Measurements from ENCODE around the gene LY86.

LY86 gene

DNA sequence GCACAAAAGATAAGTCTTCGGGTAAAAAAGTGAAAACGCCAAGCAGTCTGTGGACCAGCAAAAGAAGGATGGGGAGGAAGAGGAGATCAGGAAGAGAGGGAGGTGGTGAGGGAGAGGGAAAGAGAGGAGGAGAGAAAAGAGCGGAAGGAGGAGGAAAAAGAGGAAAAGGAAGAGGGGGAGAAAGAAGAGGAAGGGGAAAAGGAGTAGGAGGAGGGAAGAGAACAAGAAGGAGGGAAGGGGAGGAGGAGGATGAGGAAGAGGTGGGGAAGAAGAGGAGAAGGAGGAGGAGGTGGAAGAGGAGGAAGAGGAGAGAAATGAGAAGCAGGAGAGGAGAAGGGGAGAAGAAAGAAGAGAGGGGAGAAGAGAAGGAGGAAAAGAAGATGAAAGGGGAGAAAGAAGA lies 6.5 kb downstream of the LY86 start:
- TF ChIP-seq, protein P1, sequence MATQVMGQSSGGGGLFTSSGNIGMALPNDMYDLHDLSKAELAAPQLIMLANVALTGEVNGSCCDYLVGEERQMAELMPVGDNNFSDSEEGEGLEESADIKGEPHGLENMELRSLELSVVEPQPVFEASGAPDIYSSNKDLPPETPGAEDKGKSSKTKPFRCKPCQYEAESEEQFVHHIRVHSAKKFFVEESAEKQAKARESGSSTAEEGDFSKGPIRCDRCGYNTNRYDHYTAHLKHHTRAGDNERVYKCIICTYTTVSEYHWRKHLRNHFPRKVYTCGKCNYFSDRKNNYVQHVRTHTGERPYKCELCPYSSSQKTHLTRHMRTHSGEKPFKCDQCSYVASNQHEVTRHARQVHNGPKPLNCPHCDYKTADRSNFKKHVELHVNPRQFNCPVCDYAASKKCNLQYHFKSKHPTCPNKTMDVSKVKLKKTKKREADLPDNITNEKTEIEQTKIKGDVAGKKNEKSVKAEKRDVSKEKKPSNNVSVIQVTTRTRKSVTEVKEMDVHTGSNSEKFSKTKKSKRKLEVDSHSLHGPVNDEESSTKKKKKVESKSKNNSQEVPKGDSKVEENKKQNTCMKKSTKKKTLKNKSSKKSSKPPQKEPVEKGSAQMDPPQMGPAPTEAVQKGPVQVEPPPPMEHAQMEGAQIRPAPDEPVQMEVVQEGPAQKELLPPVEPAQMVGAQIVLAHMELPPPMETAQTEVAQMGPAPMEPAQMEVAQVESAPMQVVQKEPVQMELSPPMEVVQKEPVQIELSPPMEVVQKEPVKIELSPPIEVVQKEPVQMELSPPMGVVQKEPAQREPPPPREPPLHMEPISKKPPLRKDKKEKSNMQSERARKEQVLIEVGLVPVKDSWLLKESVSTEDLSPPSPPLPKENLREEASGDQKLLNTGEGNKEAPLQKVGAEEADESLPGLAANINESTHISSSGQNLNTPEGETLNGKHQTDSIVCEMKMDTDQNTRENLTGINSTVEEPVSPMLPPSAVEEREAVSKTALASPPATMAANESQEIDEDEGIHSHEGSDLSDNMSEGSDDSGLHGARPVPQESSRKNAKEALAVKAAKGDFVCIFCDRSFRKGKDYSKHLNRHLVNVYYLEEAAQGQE (IDR thresholded peaks at IDR 0.05; ENCODE audit: insufficient read depth in 1 of 2, low read depth in 2 of 2, low read length in 2 of 2) = no peak
- TF ChIP-seq TAF1 (IDR thresholded peaks at IDR 0.05; ENCODE audit: borderline replicate concordance, insufficient read depth, low read length) (no peak), POLR2AphosphoS5 (IDR thresholded peaks at IDR 0.05; ENCODE audit: low read depth, low read length) (no peak)

DNA sequence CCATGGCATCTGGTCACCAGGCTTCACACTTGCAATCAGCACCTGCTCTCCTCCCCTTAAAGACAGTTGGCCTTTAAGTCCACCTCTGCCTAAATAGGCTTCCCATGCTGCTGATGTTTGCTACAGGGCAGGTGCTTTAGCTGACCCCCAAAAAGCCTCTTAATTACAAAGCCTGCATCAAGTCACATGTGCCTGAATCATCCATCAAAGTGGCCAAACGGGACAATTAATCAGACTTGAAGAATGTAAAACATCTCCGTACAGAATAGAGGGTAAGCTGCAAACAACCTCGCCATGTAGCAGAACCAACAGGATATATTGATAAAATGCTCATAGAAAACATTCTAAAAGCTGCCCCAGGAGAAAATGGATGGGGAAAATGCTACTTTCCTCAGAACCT lies 7.4 kb downstream of the LY86 start:
- TF ChIP-seq SIN3A (IDR thresholded peaks at IDR 0.05; ENCODE audit: borderline replicate concordance, insufficient read depth, low read length) (no peak), TAF1 (IDR thresholded peaks at IDR 0.05; ENCODE audit: borderline replicate concordance, insufficient read depth, low read length) (no peak), FOXP2 (optimal IDR thresholded peaks at IDR 0.05; ENCODE audit: borderline replicate concordance, extremely low read depth, extremely low read length, insufficient read depth) (no peak), POLR2AphosphoS5 (IDR thresholded peaks at IDR 0.05; ENCODE audit: low read depth, low read length) (no peak)
- TF ChIP-seq, protein P1 (IDR thresholded peaks at IDR 0.05; ENCODE audit: insufficient read depth in 1 of 2, low read depth in 2 of 2, low read length in 2 of 2) = no peak

DNA sequence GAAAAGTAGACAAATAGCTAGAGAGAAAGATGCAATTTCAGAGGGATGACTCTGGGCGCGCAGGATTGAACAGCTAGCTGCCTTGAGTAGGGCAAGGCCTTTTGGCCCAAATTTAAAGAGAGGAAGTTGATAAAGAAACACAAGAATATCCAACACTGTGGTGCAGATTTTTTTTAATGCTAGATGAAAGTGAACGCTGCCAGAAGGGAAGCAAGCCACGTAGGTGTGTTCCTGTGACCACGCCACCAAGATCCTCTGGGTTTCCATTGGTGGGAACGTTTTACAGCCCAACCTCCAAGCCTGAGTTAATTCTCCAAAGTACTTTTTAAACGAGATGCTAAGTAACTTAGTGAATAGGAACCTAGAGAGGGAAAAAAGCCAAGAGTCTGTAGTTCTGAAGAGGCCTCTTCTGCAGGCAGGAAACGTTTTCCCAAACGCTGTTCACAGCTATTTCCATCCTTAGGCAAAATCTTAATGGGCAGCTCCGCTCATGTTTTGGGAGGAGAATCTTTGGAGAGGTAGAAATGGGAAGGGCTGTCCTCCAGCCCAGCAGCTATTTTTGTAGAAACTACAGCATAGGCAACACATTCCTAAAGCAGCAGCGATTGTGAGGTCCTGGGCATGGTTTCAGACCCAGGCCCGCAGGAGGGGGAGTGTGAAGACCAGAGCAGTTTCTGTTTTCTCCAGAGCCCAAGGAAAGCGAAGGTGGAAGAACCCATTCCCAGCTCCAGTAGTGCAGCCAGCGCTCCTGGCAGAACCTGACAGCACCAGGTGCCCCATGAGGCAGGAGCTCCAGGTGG lies 8.2 kb downstream of the LY86 start:
- TF ChIP-seq SIN3A (IDR thresholded peaks at IDR 0.05; ENCODE audit: borderline replicate concordance, insufficient read depth, low read length) = no peak
- TF ChIP-seq, protein P1 (IDR thresholded peaks at IDR 0.05; ENCODE audit: insufficient read depth in 1 of 2, low read depth in 2 of 2, low read length in 2 of 2) = no peak
- no peak for TF ChIP-seq TAF1 (IDR thresholded peaks at IDR 0.05; ENCODE audit: borderline replicate concordance, insufficient read depth, low read length)
- TF ChIP-seq FOXP2 (optimal IDR thresholded peaks at IDR 0.05; ENCODE audit: borderline replicate concordance, extremely low read depth, extremely low read length, insufficient read depth) = no peak
- TF ChIP-seq POLR2AphosphoS5 (IDR thresholded peaks at IDR 0.05; ENCODE audit: low read depth, low read length) = no peak

DNA sequence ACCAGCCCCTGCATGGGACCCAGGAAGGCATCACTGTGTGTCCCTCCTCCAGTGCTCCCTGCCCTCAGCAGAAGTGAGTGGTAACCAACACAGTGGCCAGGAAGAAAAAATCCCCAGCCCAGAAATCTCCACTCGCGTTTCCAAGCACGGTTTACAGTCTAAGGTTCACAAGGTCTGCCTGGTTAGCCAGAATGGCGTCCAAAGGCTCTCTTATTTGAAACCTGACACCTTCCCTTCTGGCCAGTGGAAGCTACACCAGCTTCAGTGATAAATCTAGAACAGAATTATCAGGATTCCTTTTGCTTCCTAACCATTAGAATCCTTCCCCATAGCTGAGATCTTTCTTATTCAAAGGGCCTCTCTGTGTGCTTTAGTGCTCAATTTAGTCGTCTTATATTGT lies 9.2 kb downstream of the LY86 start:
- no peak for TF ChIP-seq TAF1 (IDR thresholded peaks at IDR 0.05; ENCODE audit: borderline replicate concordance, insufficient read depth, low read length)
- TF ChIP-seq POLR2AphosphoS5 (IDR thresholded peaks at IDR 0.05; ENCODE audit: low read depth, low read length) = no peak
- no peak for TF ChIP-seq FOXP2 (optimal IDR thresholded peaks at IDR 0.05; ENCODE audit: borderline replicate concordance, extremely low read depth, extremely low read length, insufficient read depth)
- TF ChIP-seq SIN3A (IDR thresholded peaks at IDR 0.05; ENCODE audit: borderline replicate concordance, insufficient read depth, low read length) = no peak
- TF ChIP-seq, protein P1 (IDR thresholded peaks at IDR 0.05; ENCODE audit: insufficient read depth in 1 of 2, low read depth in 2 of 2, low read length in 2 of 2) = no peak

Data from PFSK-1 (cell line).